Lung (tissue), 12 donors: ENCODE data around the gene WDR86. TPM values are rescaled to one million over a fixed set of nuclear protein-coding genes. Genes with fewer than 3 reads are reported as not detected.

Experiments
- ATAC-seq: fragments of 200-7000 bp; cut with Tn5 transposase; one replicate; pipeline ENCODE4 v1.9.1; 2020; ENCODE audit warnings: moderate number of reproducible peaks; ENCODE audit not compliant: insufficient read depth, low FRiP score
- DNase-seq, 3 donors: peaks; one replicate each; pipeline ENCODE4 v3.0.0-alpha.2; 2013 to 2017
- H3K27ac ChIP-seq, 2 donors: one replicate each; pipeline ENCODE4 v1.5.1; 2013; ENCODE audit warnings: mild to moderate bottlenecking in 2 of 2, moderate library complexity in 2 of 2, control low read depth in 1 of 2, inconsistent platforms in 1 of 2, low read depth in 1 of 2, low read length in 1 of 2
- H3K27me3 ChIP-seq, 3 donors: one replicate each; pipeline ENCODE4 v1.5.1; 2013; ENCODE audit warnings: low read length in 2 of 3; ENCODE audit not compliant: control insufficient read depth in 3 of 3, insufficient read depth in 3 of 3
- H3K36me3 ChIP-seq, 4 donors: one replicate each; pipeline ENCODE4 v1.5.1; 2013; ENCODE audit warnings: low read length in 4 of 4, mild to moderate bottlenecking in 1 of 4, moderate library complexity in 1 of 4; ENCODE audit not compliant: control insufficient read depth in 4 of 4, insufficient read depth in 4 of 4
- H3K4me1 ChIP-seq, 5 donors: one replicate each; pipeline ENCODE4 v1.5.1; 2013; ENCODE audit warnings: low read length in 5 of 5, mild to moderate bottlenecking in 2 of 5, moderate library complexity in 1 of 5; ENCODE audit not compliant: control insufficient read depth in 5 of 5, insufficient read depth in 5 of 5
- H3K4me3 ChIP-seq: one replicate; pipeline ENCODE4 v1.5.1; 2013; ENCODE audit warnings: mild to moderate bottlenecking, control low read depth, moderate library complexity
- H3K9ac ChIP-seq, 2 donors: one replicate each; pipeline ENCODE4 v1.5.1; 2013; ENCODE audit warnings: low read length in 2 of 2, control low read depth in 1 of 2; ENCODE audit not compliant: insufficient read depth in 1 of 2
- H3K9me3 ChIP-seq, 4 donors: one replicate each; pipeline ENCODE4 v1.5.1; 2013; ENCODE audit warnings: low read length in 3 of 4, mild to moderate bottlenecking in 1 of 4, moderate library complexity in 1 of 4; ENCODE audit not compliant: control insufficient read depth in 4 of 4, insufficient read depth in 3 of 4
- WGBS, 2 donors: extraction: QIAGEN DNeasy Blood & Tissue Kit; methylation state at CpG; one replicate each; pipeline ENCODE4 v1.1.7; 2013; 5-methylcytosine and 5-hydroxymethylcytosine counted together
- polyA plus RNA-seq, 2 donors: library from polyadenylated mRNA; stranded (reverse); fragments of 200-250 nt; gene quantifications; one replicate each; pipeline ENCODE4 v1.2.1, GENCODE V29; 2013
- total RNA-seq, 2 donors: library from RNA; depleted of rRNA in 1 of 2; stranded (reverse); fragments of >200 nt in 1 of 2; gene quantifications; one replicate each; pipeline ENCODE4 v1.2.1, GENCODE V29; 2014 to 2021
- TF ChIP-seq, protein P1 (sequence below): IDR thresholded peaks from 2 replicates; pipeline ENCODE4 v1.5.1; 2012; ENCODE audit warnings: mild to moderate bottlenecking; ENCODE audit errors: control extremely low read depth, extremely low read depth
- donor health status: control.
- donor health status: control.
- donor health status: Bipolar disorder and iron deficiency.
- donor health status: healthy.
- donor health status: DM: yes; HTN: yes; CAD: no.

The WDR86 gene
- total and polyA plus RNA-seq, 4 donors, result 0.81 to 19.7 (median 2.4) TPM

GRCh38 chr7:151388007-151388297 lies 21.9 kb downstream of the WDR86 start:
- TF ChIP-seq, protein P1, sequence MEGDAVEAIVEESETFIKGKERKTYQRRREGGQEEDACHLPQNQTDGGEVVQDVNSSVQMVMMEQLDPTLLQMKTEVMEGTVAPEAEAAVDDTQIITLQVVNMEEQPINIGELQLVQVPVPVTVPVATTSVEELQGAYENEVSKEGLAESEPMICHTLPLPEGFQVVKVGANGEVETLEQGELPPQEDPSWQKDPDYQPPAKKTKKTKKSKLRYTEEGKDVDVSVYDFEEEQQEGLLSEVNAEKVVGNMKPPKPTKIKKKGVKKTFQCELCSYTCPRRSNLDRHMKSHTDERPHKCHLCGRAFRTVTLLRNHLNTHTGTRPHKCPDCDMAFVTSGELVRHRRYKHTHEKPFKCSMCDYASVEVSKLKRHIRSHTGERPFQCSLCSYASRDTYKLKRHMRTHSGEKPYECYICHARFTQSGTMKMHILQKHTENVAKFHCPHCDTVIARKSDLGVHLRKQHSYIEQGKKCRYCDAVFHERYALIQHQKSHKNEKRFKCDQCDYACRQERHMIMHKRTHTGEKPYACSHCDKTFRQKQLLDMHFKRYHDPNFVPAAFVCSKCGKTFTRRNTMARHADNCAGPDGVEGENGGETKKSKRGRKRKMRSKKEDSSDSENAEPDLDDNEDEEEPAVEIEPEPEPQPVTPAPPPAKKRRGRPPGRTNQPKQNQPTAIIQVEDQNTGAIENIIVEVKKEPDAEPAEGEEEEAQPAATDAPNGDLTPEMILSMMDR, result no peak
- Histone ChIP-seq H3K27ac (no peak overlapping the region), H3K4me3 (no peak overlapping the region), H3K4me1 (peaks cover 0 to 6% (median 0%) of the 10 kb centered on the region in 5 donors), H3K36me3 (peaks cover 0 to 3% (median under 1%) of the 10 kb centered on the region in 4 donors), H3K9me3 (no peaks in the 10 kb centered on the region), H3K27me3 (peaks cover 0 to 2% (median 0%) of the 10 kb centered on the region in 3 donors), H3K9ac (no peak overlapping the region)
- ATAC-seq, result no peak
- 90 to 93% methylated on average over 8 of the region's 8 CpGs for WGBS, 2 donors
- DNase-seq, result no peak

- TF ChIP-seq, protein P1, result no peak
- Histone ChIP-seq H3K9me3 (no peaks in the 10 kb centered on the region), H3K4me3 (no peak overlapping the region), H3K9ac (no peak overlapping the region), H3K36me3 (peaks cover 0 to 3% (median 0%) of the 10 kb centered on the region in 4 donors), H3K27ac (no peak overlapping the region), H3K4me1 (peaks cover 0 to 6% (median 0%) of the 10 kb centered on the region in 5 donors), H3K27me3 (peaks cover under 1 to 5% (median 4%) of the 10 kb centered on the region in 3 donors)
- 91 to 93% methylated on average over 24 of the region's 24 CpGs for WGBS, 2 donors
- ATAC-seq (no peak), DNase-seq (no peak)
Observed at GRCh38 chr7:151387161-151388006, 22.5 kb downstream of the WDR86 start.

DNA sequence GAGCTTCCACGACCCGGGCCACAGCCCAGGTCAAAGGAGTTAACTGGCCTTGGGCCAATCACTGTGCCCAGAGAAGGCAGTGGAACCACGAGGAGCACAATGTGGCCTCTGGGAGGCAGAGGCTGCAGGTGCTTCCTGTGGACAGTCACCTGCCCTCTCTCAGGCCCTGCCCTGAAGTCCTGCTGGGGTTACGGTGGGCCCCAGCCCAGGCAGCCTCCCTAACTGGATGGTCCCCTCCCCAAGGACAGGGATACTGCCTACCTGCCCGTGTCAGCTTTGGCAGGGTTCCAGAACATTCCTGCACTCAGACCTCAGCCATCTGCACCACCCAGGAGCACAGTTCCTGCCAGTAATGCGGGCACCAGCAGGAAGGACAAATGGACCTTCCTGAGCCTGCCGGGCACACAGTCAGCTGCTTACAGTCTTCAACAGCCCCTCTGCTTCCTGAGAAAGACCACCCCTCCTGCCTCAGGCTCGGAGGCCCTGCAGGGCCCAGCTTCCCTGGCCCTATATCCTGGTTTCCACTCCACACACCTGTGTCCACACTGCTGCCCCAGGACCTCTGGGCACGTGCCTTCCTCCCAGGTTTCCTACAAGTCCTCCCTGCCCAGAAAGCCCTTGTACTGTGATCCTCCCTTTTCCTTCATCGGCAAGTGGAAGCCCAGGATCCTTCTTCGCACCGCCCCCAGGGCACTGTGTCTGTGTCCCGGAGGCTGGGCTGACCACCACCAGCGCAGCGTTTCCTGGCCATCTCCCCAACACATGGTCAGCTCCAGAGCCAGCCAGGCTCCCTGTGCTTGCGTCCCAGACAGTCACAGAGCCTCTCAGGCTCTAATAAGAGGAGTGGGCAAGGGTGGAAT lies 23.3 kb downstream of the WDR86 start:
- DNase-seq, result no peak
- Histone ChIP-seq H3K27ac (no peak overlapping the region), H3K9ac (no peak overlapping the region), H3K4me3 (no peak overlapping the region), H3K27me3 (peaks cover 0 to 12% (median 5%) of the 10 kb centered on the region in 3 donors), H3K9me3 (no peaks in the 10 kb centered on the region), H3K4me1 (peaks cover 0 to 11% (median 7%) of the 10 kb centered on the region in 5 donors), H3K36me3 (peaks cover 0 to 3% (median 0%) of the 10 kb centered on the region in 4 donors)
- TF ChIP-seq, protein P1, result no peak
- no peak for ATAC-seq
- WGBS, 2 donors, result 61 to 71% methylated on average over 16 of the region's 16 CpGs
